Breast epithelium (tissue), 4 donors: ENCODE data around the gene PCDHA3. TPM values are rescaled to one million over a fixed set of nuclear protein-coding genes. Genes with fewer than 3 reads are reported as not detected.
"Not testable (repeated sequence)": the region's sequence is repeated elsewhere in the genome, so short reads cannot be mapped to it uniquely, and the experiment has no call there.

ENCODE experiments used
- DNase-seq, 2 donors: peaks; one replicate each; pipeline ENCODE4 v3.0.0-alpha.2; 2019; ENCODE audit warnings: low spot score in 2 of 2
- H3K27ac ChIP-seq, 2 donors: fragments of 200-600 bp; sonication (generic) in 1 of 2; one replicate each; pipeline ENCODE4 v1.5.1; 2016 to 2019; ENCODE audit warnings: mild to moderate bottlenecking in 1 of 2
- H3K27me3 ChIP-seq, 2 donors: fragments of 200-600 bp; sonication (generic) in 1 of 2; one replicate each; pipeline versions ENCODE4 v1.5.1 to v1.6.0; 2017 to 2019; ENCODE audit warnings: control low read depth in 1 of 2, mild to moderate bottlenecking in 1 of 2
- H3K36me3 ChIP-seq: fragments of 200-600 bp; one replicate; pipeline ENCODE4 v1.5.1; 2019
- H3K4me1 ChIP-seq, 2 donors: fragments of 200-600 bp; sonication (generic); one replicate each; pipeline ENCODE4 v1.5.1; 2016 to 2019; ENCODE audit warnings: control low read depth in 1 of 2
- H3K4me3 ChIP-seq, 3 donors: fragments of 200-600 bp; sonication (generic); 1 replicate in 2 of 3; 2 replicates in 1 of 3; pipeline ENCODE4 v1.5.1; 2016 to 2019; ENCODE audit warnings: mild to moderate bottlenecking in 3 of 3, moderate library complexity in 2 of 3
- H3K9me3 ChIP-seq, 2 donors: fragments of 200-600 bp; sonication (generic) in 1 of 2; one replicate each; pipeline ENCODE4 v1.5.1; 2016 to 2019; ENCODE audit warnings: control low read depth in 1 of 2
- POLR2A ChIP-seq: fragments of 450-650 bp; IDR thresholded peaks from one replicate; pipeline ENCODE4 v1.6.1; 2016; ENCODE audit warnings: antibody characterized with exemption, mild to moderate bottlenecking, moderate library complexity
- POLR2AphosphoS5 ChIP-seq, 3 donors: sonication (generic); formaldehyde crosslinking; IDR thresholded peaks; one replicate each; pipeline ENCODE4 v1.6.1; 2017; ENCODE audit warnings: antibody characterized with exemption in 3 of 3
- intact Hi-C: fragments of 100-400 bp; cut with DNase I; formaldehyde crosslinking; loops from one replicate; pipeline ENCODE4 v1.15.1; 2023; ENCODE audit warnings: low total_unique reads
- total RNA-seq, 3 donors: library from RNA; depleted of rRNA; stranded (reverse); fragments of >200 nt; gene quantifications; one replicate each; pipeline ENCODE4 v1.1.0, GENCODE V29; 2016
- TF ChIP-seq, protein P1 (sequence below), 3 donors: fragments of 450-650 bp; IDR thresholded peaks; one replicate each; pipeline ENCODE4 v1.5.1; 2016 to 2017; ENCODE audit warnings: antibody characterized with exemption in 3 of 3, mild to moderate bottlenecking in 3 of 3, moderate library complexity in 3 of 3

Gene PCDHA3
- total RNA-seq, 3 donors from 2014 or later = 0.96 to 2.8 (median 0.98) TPM

DNA sequence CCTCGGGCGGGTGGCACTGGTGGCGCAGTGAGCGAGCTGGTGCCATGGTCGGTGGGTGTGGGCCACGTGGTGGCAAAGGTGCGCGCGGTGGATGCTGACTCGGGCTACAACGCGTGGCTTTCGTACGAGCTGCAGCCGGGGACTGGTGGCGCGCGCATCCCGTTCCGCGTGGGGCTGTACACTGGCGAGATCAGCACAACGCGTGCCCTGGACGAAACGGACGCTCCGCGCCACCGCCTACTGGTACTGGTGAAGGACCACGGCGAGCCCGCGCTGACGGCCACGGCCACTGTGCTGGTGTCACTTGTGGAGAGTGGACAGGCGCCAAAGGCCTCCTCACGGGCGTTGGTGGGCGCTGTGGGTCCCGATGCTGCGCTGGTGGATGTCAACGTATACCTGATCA lies 8.0 kb downstream of the PCDHA3 start:
- DNase-seq = no peak

DNA sequence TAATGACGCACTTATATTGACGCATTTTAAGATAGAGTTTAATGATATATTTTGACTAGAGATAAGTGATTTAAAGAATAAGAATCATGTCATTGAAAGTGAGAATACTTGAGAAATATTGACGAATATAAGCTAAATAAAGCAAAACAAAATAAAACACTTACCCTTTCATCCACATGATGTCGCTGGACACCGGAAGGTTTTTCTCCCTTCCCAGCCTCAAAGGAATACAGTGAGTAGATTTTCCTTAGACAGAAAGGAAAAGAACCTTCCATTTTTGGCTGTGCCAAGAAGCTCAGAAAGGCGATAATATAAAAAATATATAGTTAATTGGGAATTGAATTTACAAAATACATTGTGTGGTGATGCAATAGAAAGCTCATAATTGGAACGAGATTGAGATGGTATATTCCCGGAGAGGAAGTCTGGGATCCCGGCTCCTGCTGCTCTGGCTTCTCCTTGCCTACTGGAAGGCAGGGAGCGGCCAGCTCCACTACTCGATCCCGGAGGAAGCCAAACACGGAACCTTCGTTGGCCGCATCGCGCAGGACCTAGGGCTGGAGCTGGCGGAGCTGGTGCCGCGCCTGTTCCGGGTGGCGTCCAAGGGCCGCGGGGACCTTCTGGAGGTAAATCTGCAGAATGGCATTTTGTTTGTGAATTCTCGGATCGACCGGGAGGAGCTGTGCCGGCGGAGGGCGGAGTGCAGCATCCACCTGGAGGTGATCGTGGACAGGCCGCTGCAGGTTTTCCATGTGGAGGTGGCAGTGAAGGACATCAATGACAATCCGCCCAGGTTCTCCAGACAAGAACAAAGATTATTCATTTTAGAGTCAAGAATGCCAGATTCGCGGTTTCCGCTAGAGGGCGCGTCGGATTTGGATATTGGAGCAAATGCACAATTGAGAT lies 20.8 kb downstream of the PCDHA3 start, which contains the start of gene PCDHA5:
TSS of gene PCDHA5 (plus strand) at position 239 of the 906 bp plus-strand sequence.
- no peaks in the 10 kb centered on the region for H3K4me1 ChIP-seq
- H3K9me3 ChIP-seq = peaks cover 29 to 56% of the 10 kb centered on the region in 2 donors
- TF ChIP-seq, protein P1, sequence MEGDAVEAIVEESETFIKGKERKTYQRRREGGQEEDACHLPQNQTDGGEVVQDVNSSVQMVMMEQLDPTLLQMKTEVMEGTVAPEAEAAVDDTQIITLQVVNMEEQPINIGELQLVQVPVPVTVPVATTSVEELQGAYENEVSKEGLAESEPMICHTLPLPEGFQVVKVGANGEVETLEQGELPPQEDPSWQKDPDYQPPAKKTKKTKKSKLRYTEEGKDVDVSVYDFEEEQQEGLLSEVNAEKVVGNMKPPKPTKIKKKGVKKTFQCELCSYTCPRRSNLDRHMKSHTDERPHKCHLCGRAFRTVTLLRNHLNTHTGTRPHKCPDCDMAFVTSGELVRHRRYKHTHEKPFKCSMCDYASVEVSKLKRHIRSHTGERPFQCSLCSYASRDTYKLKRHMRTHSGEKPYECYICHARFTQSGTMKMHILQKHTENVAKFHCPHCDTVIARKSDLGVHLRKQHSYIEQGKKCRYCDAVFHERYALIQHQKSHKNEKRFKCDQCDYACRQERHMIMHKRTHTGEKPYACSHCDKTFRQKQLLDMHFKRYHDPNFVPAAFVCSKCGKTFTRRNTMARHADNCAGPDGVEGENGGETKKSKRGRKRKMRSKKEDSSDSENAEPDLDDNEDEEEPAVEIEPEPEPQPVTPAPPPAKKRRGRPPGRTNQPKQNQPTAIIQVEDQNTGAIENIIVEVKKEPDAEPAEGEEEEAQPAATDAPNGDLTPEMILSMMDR (IDR thresholded peaks at IDR 0.05) = peak in 1 of 3 donors; percentile 14
- no peak for TF ChIP-seq POLR2AphosphoS5 (IDR thresholded peaks at IDR 0.05)
- H3K27me3 ChIP-seq = no peaks in the 10 kb centered on the region
- H3K27ac ChIP-seq = no peak within 1 kb of the TSS
- no peaks in the 10 kb centered on the region for H3K36me3 ChIP-seq
- peak within 1 kb of the TSS in 2 of 3 donors; percentile 19 to 32 for H3K4me3 ChIP-seq
- intact Hi-C loops = no loop called here
- no peak for DNase-seq

More for the DNA sequence above, 8.0 kb downstream of the PCDHA3 start:
- Histone ChIP-seq H3K4me3 (no peak overlapping the region), H3K4me1 (no peaks in the 10 kb centered on the region), H3K9me3 (peaks cover 28 to 66% of the 10 kb centered on the region in 2 donors), H3K36me3 (no peaks in the 10 kb centered on the region), H3K27me3 (no peaks in the 10 kb centered on the region), H3K27ac (no peak overlapping the region)
- intact Hi-C loops = no loop called here
- no peak for TF ChIP-seq POLR2A
- TF ChIP-seq POLR2AphosphoS5 (IDR thresholded peaks at IDR 0.05) = no peak
- TF ChIP-seq, protein P1 (IDR thresholded peaks at IDR 0.05) = no peak

DNA sequence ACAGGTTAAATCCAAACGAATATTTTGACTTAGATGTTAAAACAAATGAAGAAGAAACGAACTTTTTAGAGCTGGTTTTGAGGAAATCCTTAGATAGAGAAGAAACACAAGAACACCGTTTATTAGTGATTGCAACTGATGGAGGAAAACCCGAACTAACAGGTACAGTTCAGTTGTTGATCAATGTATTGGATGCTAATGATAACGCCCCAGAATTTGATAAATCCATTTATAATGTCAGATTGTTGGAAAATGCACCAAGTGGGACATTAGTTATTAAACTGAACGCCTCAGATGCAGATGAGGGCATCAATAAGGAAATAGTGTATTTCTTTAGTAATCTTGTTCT lies 21.4 kb downstream of the PCDHA3 start:
- H3K27ac ChIP-seq = no peak overlapping the region
- DNase-seq = no peak
- intact Hi-C loops = no loop called here
- no peaks in the 10 kb centered on the region for H3K4me1 ChIP-seq
- no peak for TF ChIP-seq POLR2AphosphoS5 (IDR thresholded peaks at IDR 0.05)
- TF ChIP-seq, protein P1 (IDR thresholded peaks at IDR 0.05) = peak in 1 of 3 donors; percentile 1
- no peak for TF ChIP-seq POLR2A
- H3K27me3 ChIP-seq = no peaks in the 10 kb centered on the region
- H3K4me3 ChIP-seq = no peak overlapping the region
- H3K36me3 ChIP-seq = no peaks in the 10 kb centered on the region
- H3K9me3 ChIP-seq = peaks cover 22 to 50% of the 10 kb centered on the region in 2 donors

DNA sequence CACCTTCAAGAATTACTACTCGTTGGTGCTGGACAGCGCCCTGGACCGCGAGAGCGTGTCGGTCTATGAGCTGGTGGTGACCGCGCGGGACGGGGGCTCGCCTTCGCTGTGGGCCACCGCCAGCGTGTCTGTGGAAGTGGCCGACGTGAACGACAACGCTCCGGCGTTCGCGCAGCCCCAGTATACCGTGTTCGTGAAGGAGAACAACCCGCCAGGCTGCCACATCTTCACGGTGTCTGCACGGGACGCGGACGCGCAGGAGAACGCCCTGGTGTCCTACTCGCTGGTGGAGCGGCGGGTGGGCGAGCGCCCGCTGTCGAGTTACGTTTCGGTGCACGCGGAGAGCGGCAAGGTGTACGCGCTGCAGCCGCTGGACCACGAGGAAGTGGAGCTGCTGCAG lies 22.1 kb downstream of the PCDHA3 start:
- intact Hi-C loops, H3K36me3 ChIP-seq, H3K4me3 ChIP-seq, H3K4me1 ChIP-seq, DNase-seq, H3K27me3 ChIP-seq, H3K27ac ChIP-seq: not testable (repeated sequence)
- peaks cover 22 to 50% of the 10 kb centered on the region in 2 donors for H3K9me3 ChIP-seq

DNA sequence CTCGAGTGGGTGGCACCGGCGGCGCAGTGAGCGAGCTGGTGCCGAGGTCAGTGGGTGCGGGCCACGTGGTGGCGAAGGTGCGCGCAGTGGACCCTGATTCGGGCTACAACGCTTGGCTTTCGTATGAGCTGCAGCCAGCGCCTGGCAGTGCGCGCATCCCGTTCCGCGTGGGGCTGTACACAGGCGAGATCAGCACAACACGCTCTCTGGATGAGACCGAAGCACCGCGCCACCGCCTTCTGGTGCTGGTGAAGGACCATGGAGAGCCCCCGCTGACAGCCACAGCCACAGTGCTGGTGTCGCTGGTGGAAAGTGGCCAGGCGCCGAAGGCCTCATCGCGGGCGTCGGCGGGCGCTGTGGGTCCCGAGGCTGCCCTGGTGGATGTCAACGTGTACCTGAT lies 22.6 kb downstream of the PCDHA3 start:
- DNase-seq = no peak
- no peaks in the 10 kb centered on the region for H3K27me3 ChIP-seq
- H3K4me1 ChIP-seq = no peaks in the 10 kb centered on the region
- peaks cover 27 to 53% of the 10 kb centered on the region in 2 donors for H3K9me3 ChIP-seq
- no peaks in the 10 kb centered on the region for H3K36me3 ChIP-seq
- no peak overlapping the region for H3K27ac ChIP-seq
- TF ChIP-seq POLR2AphosphoS5 (IDR thresholded peaks at IDR 0.05) (no peak), POLR2A (no peak)
- TF ChIP-seq, protein P1 (IDR thresholded peaks at IDR 0.05) = no peak
- intact Hi-C loops = no loop called here
- no peak overlapping the region for H3K4me3 ChIP-seq
